NCI-H526 (cell line): Measurements from ENCODE around the gene TMEM170B.

ENCODE experiments used
- DNase-seq, 2 experiments: peaks; one replicate each; lab custom pipeline; 2025; lab: John Stamatoyannopoulos, UW

Gene TMEM170B

DNA sequence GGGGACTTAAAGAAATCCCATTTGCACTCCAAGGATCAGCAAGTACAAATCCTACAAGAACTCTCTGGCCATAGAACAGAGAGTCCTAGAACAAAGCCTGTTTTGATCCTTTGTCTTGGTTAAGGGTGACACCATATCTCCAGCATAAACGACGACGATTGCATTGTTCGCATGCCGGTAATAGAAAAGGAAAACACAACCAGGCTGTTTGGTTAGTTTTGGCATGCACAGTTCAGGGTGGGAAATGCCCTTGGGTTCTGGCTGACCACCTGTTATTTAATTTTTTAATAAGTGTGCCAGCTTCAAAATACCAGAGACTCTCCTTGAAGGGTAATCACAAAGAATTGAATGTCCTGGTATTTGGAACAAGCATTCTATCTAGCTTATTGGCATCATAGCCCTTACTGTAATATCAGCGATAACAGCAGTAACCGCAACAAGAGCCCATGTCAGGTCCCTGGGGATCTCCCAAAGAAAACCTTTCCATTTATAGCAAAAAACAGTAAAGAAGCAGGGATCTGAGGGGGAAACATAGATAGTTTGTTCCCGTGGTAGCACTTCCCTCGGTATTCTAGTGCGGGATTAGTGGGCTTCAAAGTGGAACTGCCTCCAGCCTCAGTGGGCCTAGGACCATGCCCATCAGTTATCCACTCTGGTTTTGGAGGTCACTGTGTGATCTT lies 77.1 kb downstream of the TMEM170B start:
- DNase-seq: no peak

- DNase-seq: no peak
Observed at GRCh38 chr6:11615214-11615602, 77.7 kb downstream of the TMEM170B start.

GRCh38 chr6:11616200-11616611 lies 78.7 kb downstream of the TMEM170B start:
- no peak for DNase-seq

DNA sequence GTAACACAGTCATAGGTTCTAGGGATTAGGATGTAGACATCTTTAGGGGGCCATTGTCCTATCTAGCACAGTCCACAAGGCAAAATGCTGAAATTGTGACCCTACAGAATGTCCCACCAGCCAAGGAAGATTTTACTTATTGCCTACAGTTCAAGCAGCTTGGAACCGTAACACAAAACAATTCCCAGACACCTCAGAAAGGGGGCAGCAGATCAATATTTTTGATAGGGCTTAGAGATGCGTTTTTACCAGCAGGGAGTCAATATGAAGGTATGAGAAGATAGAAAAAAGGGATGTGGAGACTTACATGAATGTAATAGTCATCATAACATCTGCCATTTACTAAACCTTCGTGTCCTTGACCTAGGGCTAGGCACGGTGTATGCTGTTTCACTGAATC lies 81.0 kb downstream of the TMEM170B start:
- peak; percentile 7 to 35 for DNase-seq

DNA sequence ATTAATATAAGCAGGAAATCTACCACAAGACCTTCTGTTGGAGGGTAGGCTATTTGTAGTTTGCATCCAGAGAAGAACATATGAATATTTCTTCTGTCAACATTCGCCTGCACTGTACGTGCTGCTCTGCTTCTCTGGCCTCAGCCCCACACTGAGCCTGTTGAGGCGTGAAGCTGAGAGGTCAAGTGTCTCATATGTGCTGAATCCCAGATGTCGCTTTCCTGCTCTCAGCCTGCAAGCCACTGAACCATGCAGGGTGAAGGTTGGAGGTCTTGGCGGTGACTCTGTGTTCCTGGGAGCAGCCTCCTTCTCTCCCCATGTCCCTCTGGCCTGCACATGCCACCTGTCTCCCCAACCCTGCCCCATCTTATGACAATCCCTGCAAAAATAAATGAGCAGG lies 83.6 kb downstream of the TMEM170B start:
- peak; percentile 66 to 83 for DNase-seq

GRCh38 chr6:11622156-11622555 lies 84.6 kb downstream of the TMEM170B start:
- no peak for DNase-seq

- DNase-seq: no peak
Observed at GRCh38 chr6:11623272-11623671, 85.7 kb downstream of the TMEM170B start.

DNA sequence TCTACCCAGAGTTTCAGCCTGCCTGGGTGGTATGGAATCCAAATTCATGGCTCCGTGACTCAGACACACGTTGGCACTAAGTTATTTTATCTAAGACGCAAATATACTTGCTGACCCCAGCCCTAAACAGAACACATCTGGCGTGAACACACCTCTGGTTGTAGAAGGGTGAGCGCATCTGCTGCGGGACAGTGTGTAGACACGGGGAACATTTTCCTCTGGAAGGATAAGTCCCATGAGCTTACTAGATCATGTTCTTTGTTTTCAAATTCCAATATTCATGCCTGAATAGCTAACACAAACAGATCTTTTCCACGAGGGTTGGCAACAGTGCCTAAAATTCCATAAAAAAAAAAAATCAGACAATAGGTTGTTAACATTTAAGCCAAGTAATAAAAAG lies 87.8 kb downstream of the TMEM170B start:
- DNase-seq: no peak

DNA sequence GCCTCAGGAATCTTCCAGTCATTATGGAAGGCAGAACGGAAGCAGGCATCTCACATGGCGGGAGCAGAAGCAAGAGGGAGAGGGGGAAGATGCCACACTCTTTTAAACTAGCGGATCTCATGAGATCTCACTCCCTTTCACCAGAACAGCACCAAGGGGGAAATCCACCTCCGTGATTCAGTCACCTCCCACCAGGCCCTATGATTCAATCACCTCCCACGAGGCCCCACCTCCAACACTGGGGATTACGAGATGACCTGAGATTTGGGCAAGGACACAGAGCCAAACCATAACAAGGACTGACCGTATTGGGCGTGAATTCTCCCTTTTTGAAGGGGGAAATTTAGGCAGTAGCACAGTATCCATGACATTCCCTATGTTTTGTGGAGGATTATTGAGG lies 88.8 kb downstream of the TMEM170B start:
- DNase-seq: no peak

DNA sequence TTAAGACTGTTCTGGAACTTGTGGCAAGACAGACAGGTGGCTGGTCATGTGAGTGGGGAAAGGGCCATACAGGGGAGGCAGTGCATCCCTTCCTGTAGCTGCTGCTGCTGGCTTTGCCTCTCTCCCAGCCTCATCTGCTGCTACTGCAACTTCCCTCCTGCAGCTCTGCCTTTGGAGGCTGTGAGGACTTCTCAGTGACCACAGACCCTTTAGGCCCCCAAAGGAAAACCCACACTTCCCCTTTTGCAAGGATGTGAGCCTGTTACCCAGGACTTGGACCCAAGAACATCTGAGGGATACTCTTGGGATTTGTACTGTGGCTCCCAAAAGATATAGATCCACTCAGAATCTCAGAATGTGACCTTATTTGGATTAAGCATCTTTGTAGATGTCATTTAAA lies 91.0 kb downstream of the TMEM170B start:
- DNase-seq: no peak

DNA sequence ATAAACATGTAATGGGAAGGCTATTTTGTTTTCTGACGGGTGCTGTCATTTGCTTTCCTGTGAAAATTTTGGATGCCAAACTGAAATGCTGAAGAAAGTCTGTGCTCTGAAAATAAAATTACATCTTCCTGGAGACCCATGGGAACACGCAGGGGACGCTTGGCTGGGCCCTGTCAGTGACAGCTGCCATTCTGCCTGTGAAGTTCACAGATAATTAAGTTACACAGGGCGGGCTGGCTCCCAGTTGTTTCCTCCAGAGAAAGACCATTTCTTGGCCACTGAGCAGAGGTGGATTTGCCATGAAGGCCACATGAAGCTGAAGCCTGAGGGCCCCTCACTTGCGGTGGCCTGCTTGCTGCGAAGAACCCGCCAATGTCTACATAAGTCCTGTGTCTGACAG lies 93.5 kb downstream of the TMEM170B start:
- no peak for DNase-seq

DNA sequence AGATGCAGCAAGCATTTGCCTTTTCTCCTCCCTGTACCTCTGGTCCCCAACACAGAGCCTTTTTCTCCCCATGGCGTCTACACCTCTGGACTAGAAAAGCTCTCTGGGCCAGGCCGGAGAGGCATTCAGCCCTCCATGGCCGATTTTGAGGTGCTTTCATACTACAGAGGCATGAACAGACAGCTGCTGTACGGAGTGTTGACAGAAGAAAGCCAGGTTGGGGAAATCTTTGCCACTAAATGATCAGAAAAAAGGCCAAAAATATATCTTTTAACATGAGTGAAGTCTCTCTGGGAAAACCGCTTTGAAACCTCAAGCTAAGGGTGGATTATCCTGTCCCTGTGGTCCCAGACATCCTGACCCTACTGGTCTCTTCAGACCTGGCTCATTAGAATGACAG lies 94.0 kb downstream of the TMEM170B start:
- no peak for DNase-seq

DNA sequence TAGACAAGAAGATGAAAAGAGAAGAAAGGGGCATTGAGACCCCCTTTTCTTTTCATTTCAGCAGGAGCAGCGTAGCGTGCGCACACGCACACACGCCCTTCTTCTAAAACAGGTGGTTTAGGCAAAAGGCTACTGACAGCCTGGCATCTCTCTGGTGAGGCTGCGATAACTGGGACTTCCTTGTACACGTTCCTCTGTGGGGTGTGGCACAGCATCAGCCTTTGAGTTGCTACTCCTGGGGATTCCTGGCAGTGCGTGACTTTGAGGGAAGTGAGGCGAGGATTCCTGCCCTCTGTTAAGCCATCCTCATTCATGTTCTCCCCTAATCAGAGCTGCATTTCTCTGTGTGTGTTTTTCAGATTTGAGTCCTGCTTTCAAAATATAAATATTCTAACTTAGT lies 94.7 kb downstream of the TMEM170B start:
- no peak for DNase-seq

DNA sequence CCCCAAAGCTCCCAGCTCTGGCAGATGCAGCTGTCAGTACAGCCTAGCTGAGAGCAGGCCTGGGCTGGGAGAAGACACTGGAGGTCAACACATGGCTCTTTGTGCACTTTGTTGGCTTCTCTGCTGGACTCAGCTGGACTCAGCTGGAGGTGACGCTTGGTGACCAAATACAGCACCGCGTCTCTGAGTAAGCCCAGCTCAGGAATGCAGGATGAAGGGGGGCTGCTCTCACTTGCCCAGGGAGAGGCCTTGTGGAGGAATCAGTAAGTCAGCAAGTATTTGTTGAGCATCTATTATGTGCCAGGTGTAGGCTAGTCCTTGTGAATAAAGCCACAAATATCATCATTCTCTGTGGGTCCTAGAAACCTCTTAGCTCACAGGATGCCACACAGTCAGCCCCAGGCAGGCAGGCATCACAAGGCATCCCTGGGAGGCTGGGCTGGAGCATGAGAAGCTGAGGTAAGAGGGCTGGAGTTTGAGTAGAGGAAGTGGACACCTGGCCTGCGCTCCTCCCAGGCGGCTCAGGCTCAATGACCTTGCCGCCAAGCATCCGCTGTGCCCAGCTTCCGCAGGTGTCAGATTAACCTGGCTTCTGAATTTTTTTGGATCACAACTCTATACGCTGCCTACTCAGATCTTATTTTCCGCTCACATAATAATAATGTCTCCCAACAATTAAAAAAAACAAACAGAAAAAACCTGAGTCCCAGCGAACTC lies 95.4 kb downstream of the TMEM170B start:
- DNase-seq: no peak
